Measurements from ENCODE around the gene EPM2A. TPM values are rescaled to one million over a fixed set of nuclear protein-coding genes. Genes with fewer than 3 reads are reported as not detected.

Gene EPM2A
- total and polyA plus RNA-seq, 2 experiments from 2014 or later: 3.7 to 17.8 TPM

DNA sequence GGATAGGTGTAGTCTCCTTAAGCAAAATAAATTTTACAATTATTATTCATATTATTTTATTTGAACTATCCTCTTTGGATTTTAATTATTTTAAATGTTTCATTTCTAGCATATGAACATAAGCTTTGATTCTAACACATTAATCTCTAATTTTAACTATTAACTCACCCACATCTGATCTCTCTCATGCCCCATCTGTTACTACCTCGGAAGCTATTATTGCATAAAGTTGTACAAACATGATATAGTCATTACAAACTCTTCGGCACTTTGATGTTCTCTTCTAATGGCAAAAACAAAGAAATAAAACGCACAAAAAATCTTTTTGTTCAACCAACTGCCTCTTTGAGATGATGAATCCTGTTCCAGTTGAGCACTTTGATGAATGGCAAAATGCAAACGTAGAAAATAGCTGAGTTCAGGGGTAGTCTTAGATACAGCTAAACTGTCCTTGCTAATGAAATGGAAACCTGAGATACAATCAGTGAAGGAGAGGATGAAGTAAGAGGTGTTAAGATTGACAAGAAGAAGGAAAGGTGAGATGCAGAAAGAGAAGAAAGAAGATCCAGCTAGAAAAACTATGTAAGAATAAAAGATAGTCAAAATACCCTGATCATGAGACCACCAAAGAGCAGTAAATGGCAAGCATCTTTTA, 41.1 kb downstream of the EPM2A start (continued):
- TF ChIP-seq, protein P1, sequence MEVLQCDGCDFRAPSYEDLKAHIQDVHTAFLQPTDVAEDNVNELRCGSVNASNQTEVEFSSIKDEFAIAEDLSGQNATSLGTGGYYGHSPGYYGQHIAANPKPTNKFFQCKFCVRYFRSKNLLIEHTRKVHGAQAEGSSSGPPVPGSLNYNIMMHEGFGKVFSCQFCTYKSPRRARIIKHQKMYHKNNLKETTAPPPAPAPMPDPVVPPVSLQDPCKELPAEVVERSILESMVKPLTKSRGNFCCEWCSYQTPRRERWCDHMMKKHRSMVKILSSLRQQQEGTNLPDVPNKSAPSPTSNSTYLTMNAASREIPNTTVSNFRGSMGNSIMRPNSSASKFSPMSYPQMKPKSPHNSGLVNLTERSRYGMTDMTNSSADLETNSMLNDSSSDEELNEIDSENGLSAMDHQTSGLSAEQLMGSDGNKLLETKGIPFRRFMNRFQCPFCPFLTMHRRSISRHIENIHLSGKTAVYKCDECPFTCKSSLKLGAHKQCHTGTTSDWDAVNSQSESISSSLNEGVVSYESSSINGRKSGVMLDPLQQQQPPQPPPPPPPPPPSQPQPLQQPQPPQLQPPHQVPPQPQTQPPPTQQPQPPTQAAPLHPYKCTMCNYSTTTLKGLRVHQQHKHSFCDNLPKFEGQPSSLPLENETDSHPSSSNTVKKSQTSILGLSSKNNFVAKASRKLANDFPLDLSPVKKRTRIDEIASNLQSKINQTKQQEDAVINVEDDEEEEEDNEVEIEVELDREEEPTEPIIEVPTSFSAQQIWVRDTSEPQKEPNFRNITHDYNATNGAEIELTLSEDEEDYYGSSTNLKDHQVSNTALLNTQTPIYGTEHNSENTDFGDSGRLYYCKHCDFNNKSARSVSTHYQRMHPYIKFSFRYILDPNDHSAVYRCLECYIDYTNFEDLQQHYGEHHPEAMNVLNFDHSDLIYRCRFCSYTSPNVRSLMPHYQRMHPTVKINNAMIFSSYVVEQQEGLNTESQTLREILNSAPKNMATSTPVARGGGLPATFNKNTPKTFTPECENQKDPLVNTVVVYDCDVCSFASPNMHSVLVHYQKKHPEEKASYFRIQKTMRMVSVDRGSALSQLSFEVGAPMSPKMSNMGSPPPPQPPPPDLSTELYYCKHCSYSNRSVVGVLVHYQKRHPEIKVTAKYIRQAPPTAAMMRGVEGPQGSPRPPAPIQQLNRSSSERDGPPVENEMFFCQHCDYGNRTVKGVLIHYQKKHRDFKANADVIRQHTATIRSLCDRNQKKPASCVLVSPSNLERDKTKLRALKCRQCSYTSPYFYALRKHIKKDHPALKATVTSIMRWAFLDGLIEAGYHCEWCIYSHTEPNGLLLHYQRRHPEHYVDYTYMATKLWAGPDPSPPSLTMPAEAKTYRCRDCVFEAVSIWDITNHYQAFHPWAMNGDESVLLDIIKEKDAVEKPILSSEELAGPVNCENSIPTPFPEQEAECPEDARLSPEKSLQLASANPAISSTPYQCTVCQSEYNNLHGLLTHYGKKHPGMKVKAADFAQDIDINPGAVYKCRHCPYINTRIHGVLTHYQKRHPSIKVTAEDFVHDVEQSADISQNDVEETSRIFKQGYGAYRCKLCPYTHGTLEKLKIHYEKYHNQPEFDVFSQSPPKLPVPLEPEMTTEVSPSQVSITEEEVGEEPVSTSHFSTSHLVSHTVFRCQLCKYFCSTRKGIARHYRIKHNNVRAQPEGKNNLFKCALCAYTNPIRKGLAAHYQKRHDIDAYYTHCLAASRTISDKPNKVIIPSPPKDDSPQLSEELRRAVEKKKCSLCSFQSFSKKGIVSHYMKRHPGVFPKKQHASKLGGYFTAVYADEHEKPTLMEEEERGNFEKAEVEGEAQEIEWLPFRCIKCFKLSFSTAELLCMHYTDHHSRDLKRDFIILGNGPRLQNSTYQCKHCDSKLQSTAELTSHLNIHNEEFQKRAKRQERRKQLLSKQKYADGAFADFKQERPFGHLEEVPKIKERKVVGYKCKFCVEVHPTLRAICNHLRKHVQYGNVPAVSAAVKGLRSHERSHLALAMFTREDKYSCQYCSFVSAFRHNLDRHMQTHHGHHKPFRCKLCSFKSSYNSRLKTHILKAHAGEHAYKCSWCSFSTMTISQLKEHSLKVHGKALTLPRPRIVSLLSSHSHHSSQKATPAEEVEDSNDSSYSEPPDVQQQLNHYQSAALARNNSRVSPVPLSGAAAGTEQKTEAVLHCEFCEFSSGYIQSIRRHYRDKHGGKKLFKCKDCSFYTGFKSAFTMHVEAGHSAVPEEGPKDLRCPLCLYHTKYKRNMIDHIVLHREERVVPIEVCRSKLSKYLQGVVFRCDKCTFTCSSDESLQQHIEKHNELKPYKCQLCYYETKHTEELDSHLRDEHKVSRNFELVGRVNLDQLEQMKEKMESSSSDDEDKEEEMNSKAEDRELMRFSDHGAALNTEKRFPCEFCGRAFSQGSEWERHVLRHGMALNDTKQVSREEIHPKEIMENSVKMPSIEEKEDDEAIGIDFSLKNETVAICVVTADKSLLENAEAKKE (CRISPR knock-in tag; IDR thresholded peaks at IDR 0.05): no peak
- TF ChIP-seq, protein P2, sequence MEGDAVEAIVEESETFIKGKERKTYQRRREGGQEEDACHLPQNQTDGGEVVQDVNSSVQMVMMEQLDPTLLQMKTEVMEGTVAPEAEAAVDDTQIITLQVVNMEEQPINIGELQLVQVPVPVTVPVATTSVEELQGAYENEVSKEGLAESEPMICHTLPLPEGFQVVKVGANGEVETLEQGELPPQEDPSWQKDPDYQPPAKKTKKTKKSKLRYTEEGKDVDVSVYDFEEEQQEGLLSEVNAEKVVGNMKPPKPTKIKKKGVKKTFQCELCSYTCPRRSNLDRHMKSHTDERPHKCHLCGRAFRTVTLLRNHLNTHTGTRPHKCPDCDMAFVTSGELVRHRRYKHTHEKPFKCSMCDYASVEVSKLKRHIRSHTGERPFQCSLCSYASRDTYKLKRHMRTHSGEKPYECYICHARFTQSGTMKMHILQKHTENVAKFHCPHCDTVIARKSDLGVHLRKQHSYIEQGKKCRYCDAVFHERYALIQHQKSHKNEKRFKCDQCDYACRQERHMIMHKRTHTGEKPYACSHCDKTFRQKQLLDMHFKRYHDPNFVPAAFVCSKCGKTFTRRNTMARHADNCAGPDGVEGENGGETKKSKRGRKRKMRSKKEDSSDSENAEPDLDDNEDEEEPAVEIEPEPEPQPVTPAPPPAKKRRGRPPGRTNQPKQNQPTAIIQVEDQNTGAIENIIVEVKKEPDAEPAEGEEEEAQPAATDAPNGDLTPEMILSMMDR (conservative IDR thresholded peaks at IDR 0.05; ENCODE audit: low read depth in 2 of 2): no peak

DNA sequence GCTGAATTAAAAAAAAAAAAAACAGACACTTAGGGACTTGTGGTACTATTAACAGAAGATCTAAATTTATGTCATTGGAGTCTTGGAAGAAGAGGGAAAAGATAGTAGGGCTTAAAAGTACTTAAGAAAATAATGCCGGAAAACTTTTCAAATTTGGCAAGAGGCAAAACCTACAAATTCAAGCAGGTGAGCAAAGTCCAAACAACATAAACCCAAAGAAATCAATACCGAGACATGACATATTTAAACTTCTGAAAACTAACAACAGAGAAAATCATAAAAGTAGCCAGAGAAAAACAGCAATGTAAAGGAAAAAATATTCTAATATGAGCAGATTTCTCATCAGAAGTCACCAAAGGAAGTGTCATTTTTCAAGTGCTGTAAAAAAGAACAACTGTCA, 44.4 kb downstream of the EPM2A start:
- Mint-ChIP-seq H3K4me3 (no peak overlapping the region), H3K9me3 (peaks cover 2% of the 10 kb centered on the region; the same call in 1 of the 3 replicates), H3K4me1 (peaks cover 13% of the 10 kb centered on the region), H3K27ac (peak overlapping the region; percentile 38; the same call in 1 of the 2 replicates), H3K36me3 (ENCODE audit: low read depth) (no peaks in the 10 kb centered on the region), H3K27me3 (ENCODE audit: insufficient read depth, low read depth, poor library complexity) (no peaks in the 10 kb centered on the region)
- H3K4me3 ChIP-seq: no peak overlapping the region
- no peaks in the 10 kb centered on the region for H3K9me2 ChIP-seq (ENCODE audit: insufficient read depth)
- no peaks in the 10 kb centered on the region for H3K79me2 ChIP-seq (replicated peaks; ENCODE audit: insufficient read depth)
- DNase-seq (ENCODE audit: low spot score) (no peak), ATAC-seq (no peak)
- H3K4me2 ChIP-seq: no peak overlapping the region
- H3K36me3 ChIP-seq (ENCODE audit: insufficient read depth): no peaks in the 10 kb centered on the region
- H4K20me1 ChIP-seq (replicated peaks; ENCODE audit: insufficient read depth): no peaks in the 10 kb centered on the region
- no peaks in the 10 kb centered on the region for H3F3A ChIP-seq (replicated peaks; ENCODE audit: low read depth)
- H2AFZ ChIP-seq: no peak overlapping the region
- no peaks in the 10 kb centered on the region for H3K27me3 ChIP-seq (ENCODE audit: insufficient read depth)
- no peaks in the 10 kb centered on the region; the same call in 1 of the 2 replicates for H3K4me1 ChIP-seq (ENCODE audit: insufficient read depth)
- no peak overlapping the region for H3K27ac ChIP-seq (ENCODE audit: low read depth)
- TF ChIP-seq JUNB (IDR thresholded peaks at IDR 0.05; ENCODE audit: unreplicated experiment): no peak
- TF ChIP-seq, protein P2 (conservative IDR thresholded peaks at IDR 0.05; ENCODE audit: low read depth in 2 of 2): no peak
- no peak for TF ChIP-seq CREB1 (CRISPR knock-in tag; IDR thresholded peaks at IDR 0.05; ENCODE audit: low read depth)
- no peak for TF ChIP-seq ZNF114 (CRISPR knock-in tag; IDR thresholded peaks at IDR 0.05)
- TF ChIP-seq NANOG (IDR thresholded peaks at IDR 0.05; ENCODE audit: borderline replicate concordance): no peak
